ENCODE data around the gene MYOM1.

The MYOM1 gene

DNA sequence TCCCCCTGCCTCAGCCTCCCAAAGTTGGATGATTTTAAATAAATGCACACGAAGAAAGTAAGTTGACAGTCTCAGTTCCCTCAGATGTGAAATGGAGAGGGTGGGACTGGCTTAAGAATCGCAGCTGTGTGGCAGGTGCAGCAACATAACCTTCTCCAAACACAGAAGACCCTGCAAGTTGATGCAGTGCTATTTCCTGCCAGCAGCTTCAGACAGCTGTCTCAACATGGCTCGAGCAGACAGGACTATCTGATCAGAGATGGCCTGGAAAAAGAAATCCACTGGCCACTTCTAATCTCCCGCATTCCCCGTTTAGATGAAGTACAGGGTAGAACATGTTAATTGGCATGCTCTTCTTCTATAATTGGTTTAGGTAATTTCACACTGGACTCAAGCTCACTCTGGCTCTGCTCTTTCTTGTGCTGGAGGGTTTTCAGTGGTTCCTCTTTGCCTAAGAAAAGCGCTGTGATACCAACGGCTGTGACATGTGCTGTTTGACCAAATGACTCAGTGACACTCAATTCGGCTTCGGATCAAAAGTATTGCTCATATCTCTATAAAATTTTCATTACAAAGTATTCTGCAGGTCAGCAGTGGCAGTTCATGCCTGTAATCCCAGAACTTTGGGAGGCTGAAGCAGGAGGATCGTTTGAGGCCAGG lies 40.2 kb downstream of the MYOM1 start:
- TF ChIP-seq, protein P1, sequence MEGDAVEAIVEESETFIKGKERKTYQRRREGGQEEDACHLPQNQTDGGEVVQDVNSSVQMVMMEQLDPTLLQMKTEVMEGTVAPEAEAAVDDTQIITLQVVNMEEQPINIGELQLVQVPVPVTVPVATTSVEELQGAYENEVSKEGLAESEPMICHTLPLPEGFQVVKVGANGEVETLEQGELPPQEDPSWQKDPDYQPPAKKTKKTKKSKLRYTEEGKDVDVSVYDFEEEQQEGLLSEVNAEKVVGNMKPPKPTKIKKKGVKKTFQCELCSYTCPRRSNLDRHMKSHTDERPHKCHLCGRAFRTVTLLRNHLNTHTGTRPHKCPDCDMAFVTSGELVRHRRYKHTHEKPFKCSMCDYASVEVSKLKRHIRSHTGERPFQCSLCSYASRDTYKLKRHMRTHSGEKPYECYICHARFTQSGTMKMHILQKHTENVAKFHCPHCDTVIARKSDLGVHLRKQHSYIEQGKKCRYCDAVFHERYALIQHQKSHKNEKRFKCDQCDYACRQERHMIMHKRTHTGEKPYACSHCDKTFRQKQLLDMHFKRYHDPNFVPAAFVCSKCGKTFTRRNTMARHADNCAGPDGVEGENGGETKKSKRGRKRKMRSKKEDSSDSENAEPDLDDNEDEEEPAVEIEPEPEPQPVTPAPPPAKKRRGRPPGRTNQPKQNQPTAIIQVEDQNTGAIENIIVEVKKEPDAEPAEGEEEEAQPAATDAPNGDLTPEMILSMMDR (IDR thresholded peaks at IDR 0.05; ENCODE audit: extremely low read depth, missing control alignments) = no peak
- peak; percentile 43 for DNase-seq (ENCODE audit: low spot score)

DNA sequence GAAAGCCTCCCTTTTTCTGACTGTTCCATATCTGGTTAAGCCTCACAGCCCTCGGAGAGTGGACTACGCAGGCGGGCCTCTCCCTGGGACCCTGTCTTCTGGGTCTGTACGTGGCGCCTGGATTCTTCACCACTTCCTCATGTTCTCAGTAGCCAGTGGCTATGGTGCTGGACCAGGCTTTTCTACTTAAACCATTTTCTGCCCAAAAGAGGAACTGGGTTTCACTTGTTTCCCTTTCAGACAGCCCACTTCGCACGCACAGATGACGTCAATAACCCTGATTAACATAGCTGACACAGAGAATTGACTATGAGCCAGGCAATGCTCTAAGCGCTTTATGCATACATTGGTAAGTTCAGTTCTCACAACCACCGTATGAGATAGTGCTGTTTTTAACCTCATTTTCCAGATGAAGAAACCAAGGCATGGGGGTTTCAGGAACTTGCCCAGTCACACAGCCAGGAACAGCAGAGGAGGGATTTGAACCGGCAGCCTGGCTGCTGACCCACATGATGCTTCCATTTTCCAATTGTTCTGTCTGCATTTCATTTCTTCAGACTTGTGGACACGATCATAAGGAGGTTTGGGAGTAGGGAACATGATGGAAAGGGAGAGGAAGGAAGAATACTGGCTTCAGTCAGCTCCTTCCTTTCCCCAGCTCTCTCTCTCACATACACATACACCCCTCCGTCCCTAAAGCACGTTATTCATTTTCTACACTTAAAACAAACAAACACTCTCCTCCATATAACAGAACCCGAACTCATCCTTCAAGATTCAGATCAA lies 41.7 kb downstream of the MYOM1 start:
- DNase-seq (ENCODE audit: low spot score) = peak; percentile 79
- TF ChIP-seq, protein P1 (IDR thresholded peaks at IDR 0.05; ENCODE audit: extremely low read depth, missing control alignments) = no peak

DNA sequence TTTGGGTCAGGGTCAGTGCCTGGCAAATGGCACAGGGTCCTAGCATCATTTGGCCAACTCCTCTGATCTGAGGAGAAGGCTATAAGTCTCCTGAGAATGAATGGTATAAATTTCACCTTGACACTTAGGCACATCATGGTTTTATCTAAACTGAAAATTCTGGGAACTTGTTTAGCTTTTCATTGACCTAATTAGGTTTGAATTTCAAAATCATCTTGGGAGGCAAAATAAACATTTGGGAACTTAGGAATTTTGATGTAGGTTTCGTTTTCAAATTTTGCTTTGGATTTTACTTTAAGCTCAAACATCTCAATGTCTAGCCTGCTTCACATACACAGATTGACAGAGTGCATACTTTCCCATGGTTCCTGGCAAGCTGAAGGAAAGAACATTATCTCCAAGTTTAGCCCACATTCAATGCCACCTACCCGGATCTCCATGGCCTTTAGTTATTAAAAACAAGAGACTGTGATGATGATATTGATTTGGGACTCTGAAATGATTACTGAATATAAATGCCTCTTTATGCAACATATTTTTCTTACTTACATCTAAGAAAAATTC lies 44.5 kb downstream of the MYOM1 start:
- no peak for DNase-seq (ENCODE audit: low spot score)
- TF ChIP-seq, protein P1 (IDR thresholded peaks at IDR 0.05; ENCODE audit: extremely low read depth, missing control alignments) = no peak

DNA sequence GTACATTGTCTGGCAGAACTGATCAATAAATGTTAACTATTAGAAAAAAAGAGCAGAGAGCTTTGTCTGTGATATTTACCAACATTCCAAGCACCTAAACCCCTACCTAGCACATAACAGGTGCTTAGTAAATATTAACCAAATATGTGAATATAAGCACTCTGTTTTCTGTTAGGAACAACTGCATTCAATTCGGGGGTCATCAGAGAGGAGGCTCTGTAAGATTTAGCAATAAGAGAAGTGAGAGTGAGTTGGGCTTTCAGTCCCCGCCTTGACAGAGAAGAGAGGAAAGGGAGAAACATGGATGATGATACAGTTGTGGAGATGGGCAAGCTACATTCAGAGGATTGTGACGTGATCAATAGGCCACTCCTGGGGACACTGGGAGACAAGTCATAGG lies 47.7 kb downstream of the MYOM1 start:
- DNase-seq (ENCODE audit: low spot score) = no peak
- TF ChIP-seq, protein P1 (IDR thresholded peaks at IDR 0.05; ENCODE audit: extremely low read depth, missing control alignments) = no peak

DNA sequence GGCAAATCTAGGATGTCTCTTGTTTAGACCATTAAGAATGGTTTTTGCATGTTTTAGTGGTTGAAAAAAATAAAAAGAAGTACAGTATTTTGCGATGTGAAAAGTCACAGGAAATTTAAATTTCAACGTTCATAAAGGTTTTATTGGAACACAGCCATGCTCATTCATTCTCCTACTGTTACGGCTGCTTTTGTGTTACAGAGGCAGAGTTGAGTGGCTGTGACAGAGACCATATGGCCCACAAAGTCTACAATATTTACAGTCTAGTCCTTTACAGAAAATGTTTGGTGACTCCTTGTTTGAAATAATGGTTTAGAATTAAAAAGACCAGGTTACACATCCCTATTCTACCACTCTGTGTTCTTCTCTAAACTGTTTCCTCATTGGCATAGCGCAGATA lies 48.1 kb downstream of the MYOM1 start:
- DNase-seq (ENCODE audit: low spot score) = no peak

DNA sequence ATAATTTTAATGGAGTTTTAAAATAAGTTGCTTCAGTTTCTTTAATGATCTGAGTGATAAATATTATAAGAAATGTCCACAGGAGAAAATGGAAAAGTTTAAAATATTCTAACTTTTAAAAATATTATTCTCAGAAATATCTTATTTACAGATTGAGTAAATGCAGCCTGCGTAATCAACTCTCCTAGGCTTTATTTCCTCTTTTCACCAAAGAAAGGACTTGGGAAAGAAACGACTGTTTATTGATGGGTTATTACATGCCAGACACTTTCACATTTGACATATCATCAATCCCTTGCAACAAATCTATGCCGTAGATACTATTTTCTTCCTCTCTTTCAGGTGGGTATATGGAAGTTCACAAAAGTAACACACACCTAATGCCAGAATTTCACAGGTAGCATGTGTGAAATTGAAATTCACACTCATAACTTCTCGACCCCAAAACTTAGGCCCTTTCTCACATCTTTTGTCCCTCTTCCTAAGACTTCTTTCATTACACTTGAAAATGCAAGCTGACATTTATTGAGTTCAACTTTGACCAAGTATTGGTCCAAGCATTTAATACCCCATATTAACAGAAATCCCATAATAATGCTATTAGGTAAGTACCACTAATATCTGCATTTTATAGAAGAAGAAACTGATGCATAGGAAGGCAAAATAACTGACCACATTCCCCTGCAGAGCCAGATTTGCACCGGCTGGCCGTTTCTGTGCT lies 49.2 kb downstream of the MYOM1 start:
- TF ChIP-seq, protein P1 (IDR thresholded peaks at IDR 0.05; ENCODE audit: extremely low read depth, missing control alignments) = no peak
- DNase-seq (ENCODE audit: low spot score) = no peak

More for the DNA sequence above, 48.1 kb downstream of the MYOM1 start:
- TF ChIP-seq, protein P1 (IDR thresholded peaks at IDR 0.05; ENCODE audit: extremely low read depth, missing control alignments) = no peak
